ENCODE measurements around the gene ABCC1.
A peak's percentile ranks its signal among the peaks of the same experiment; 100 is the strongest.

Gene ABCC1

DNA sequence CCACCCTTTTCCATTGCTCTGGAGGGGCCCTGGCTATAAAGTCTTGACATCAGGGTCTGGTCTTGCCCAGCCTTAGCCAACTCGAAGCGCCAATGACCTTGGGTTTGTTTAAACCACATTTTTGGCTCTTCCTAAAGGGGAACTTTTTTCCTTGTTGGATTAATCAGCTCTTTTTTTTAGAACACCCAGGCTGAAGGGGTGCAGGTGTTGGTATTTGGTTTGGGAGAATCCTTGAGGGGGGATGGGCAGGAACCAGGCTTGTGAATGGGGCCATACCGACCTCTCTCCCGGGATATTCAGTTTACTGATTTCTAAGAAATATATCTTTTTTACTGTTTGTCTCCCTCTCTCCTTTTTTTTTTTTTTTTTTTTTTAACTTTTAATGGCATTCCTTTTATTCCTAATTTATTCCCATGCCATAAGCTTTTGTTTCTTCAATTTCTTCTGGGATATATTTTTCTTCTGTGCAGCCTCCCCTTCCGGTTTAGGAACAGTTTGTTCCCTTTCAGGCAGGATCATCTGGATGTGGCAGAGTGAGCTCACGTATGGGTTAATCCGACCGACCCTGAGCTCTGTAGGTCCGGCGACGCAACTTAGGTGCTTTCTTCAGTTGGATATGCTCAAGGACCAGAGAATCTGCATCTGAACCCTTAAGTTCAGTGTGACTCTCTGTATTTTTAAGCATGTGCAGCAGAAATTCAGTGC lies 144.4 kb downstream of the ABCC1 start:
- H3K4me3 ChIP-seq (replicated peaks; ENCODE audit: low read depth, low read length): no peak overlapping the region
- TF ChIP-seq, protein P1, sequence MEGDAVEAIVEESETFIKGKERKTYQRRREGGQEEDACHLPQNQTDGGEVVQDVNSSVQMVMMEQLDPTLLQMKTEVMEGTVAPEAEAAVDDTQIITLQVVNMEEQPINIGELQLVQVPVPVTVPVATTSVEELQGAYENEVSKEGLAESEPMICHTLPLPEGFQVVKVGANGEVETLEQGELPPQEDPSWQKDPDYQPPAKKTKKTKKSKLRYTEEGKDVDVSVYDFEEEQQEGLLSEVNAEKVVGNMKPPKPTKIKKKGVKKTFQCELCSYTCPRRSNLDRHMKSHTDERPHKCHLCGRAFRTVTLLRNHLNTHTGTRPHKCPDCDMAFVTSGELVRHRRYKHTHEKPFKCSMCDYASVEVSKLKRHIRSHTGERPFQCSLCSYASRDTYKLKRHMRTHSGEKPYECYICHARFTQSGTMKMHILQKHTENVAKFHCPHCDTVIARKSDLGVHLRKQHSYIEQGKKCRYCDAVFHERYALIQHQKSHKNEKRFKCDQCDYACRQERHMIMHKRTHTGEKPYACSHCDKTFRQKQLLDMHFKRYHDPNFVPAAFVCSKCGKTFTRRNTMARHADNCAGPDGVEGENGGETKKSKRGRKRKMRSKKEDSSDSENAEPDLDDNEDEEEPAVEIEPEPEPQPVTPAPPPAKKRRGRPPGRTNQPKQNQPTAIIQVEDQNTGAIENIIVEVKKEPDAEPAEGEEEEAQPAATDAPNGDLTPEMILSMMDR (IDR thresholded peaks at IDR 0.05; ENCODE audit: low read depth, low read length, missing control alignments): no peak
- no peak for DNase-seq (ENCODE audit: extremely low read depth, low read depth)

DNA sequence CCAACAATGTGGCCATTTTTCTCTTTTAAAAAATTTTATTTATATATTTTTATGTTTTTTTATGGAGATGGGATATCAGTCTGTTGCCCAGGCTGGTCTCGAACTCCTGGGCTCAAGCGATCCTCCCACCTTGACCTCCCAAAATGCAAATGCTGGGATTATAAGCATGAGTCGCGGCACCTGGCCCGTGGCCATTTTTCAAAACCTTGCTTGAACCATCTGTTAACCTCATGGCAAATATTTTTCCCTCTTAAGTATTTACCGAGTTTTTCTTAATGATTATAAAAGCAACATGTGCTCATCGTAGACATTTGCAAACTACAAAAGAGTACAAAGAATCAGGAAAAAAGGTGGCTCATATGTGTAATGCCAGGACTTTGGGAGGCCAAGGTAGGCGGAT lies 146.2 kb downstream of the ABCC1 start:
- TF ChIP-seq, protein P1 (IDR thresholded peaks at IDR 0.05; ENCODE audit: low read depth, low read length, missing control alignments): no peak
- DNase-seq (ENCODE audit: extremely low read depth, low read depth): no peak
- H3K4me3 ChIP-seq (replicated peaks; ENCODE audit: low read depth, low read length): no peak overlapping the region

DNA sequence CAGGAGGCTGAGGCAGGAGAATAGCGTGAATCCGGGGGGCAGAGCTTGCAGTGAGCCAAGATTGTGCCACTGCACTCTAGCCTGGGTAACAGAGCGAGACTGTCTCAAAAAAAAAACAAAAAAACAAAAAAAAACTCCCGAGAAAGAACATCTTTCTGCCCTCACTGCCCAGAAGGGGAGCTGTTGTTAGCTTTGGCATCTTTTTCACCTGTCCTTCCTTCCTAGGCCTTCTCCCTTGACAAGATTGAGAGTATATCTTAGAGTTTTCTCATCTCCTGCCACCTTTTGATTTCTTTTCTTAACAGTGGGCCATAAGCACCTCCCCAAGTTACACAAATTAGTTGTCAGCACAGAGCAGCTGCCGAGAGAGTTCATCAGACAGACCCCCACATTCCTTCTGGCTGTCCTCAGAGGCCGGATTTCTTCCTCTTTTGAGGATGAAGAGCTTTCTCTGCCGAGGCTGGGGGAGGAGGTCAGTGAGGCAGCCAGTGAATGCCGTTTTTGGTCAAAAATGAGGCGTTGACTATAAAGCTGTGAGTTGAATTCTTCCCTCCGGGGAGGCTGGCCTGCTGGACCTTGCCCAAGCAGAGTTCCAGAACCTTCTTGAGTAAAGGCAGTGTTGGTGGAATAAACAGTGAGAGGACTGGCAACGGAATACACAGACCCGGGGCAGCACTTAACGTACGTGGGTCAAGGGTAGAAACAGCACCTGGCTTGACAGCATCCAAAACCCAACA lies 146.9 kb downstream of the ABCC1 start:
- no peak overlapping the region for H3K4me3 ChIP-seq (replicated peaks; ENCODE audit: low read depth, low read length)
- TF ChIP-seq, protein P1 (IDR thresholded peaks at IDR 0.05; ENCODE audit: low read depth, low read length, missing control alignments): peak; percentile 38
- DNase-seq (ENCODE audit: extremely low read depth, low read depth): no peak

DNA sequence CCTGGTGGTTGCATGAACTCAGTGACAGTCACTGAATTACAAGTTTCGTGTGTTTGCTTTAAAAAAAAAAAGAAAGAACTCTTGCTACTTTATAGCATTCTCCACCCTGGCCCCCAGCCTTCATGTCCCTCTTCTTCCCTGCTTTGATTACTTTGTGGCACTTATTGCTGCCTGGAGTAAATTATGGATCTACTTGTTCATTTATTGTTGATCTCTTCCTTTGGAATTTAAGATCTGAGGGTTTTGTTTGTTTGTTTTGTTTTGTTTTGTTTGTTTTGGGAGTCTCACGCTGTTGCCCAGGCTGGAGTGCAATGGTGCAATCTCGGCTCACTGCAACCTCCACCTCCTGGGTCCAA lies 147.4 kb downstream of the ABCC1 start:
- DNase-seq (ENCODE audit: extremely low read depth, low read depth): no peak
- TF ChIP-seq, protein P1 (IDR thresholded peaks at IDR 0.05; ENCODE audit: low read depth, low read length, missing control alignments): no peak
- no peak overlapping the region for H3K4me3 ChIP-seq (replicated peaks; ENCODE audit: low read depth, low read length)

DNA sequence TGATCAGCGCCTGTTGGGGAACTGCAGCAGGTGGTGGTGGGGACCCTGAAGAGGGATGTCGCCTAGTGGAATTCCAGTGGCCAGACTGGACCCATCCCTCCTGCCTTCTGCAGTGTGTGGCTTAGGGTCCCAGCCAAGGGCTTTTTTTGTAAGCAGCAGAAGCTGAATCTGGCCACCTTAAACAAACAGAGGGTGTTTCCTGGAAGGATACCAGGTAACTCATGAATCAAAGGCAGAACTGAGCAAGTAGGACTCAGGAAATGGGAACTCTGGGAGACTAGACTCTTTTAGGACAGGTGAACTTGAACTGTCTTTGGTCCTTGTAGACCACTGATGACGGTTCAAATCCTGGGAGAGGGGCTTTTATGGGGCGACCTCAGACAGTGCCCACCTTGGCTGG lies 149.9 kb downstream of the ABCC1 start:
- DNase-seq (ENCODE audit: extremely low read depth, low read depth): no peak
- H3K4me3 ChIP-seq (replicated peaks; ENCODE audit: low read depth, low read length): no peak overlapping the region
- TF ChIP-seq, protein P1 (IDR thresholded peaks at IDR 0.05; ENCODE audit: low read depth, low read length, missing control alignments): no peak

DNA sequence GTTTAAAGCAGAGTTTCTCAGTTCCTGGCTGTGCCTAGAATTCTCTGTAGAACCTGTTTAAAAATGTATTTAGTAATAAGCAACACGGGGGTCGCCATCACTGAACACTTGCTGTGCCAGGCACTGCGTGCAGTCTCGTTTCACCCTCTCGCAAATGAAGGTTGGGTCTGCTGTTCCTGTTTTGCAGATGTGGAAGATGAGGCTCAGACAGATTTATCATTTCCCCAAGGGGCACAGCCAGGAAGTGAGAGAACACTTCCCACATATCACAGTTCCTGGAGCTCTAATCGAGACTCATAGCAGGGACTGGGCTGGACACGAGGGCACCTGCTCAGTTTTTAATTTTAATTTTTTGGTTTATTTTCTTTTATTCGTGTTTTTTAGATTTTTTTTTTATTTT lies 151.2 kb downstream of the ABCC1 start:
- no peak for DNase-seq (ENCODE audit: extremely low read depth, low read depth)
- TF ChIP-seq, protein P1 (IDR thresholded peaks at IDR 0.05; ENCODE audit: low read depth, low read length, missing control alignments): no peak
- no peak overlapping the region for H3K4me3 ChIP-seq (replicated peaks; ENCODE audit: low read depth, low read length)
